ENCODE measurements around the gene MSRB1.
A peak's percentile ranks its signal among the peaks of the same experiment; 100 is the strongest.
"Not testable (repeated sequence)": the region's sequence is repeated elsewhere in the genome, so short reads cannot be mapped to it uniquely, and the experiment has no call there.

Gene MSRB1

GRCh38 chr16:1960665-1961630 lies 17.9 kb upstream of the MSRB1 start:
- DNase-seq = peak; percentile 91 to 95

- DNase-seq = peak; percentile 74 to 94
Measured at GRCh38 chr16:1959269-1960039, 16.5 kb upstream of the MSRB1 start, which contains the start of gene NDUFB10. TSS of gene NDUFB10 (plus strand) at chr16:1959538. CDS start at chr16:1959625, 87 bp downstream.

- no peak for DNase-seq
Measured at GRCh38 chr16:1958715-1959268, 15.8 kb upstream of the MSRB1 start.

- not testable (repeated sequence) for DNase-seq
Measured at GRCh38 chr16:1958143-1958491, 15.1 kb upstream of the MSRB1 start.

- not testable (repeated sequence) for DNase-seq
Measured at GRCh38 chr16:1957434-1958142, 14.6 kb upstream of the MSRB1 start.

- DNase-seq = no peak
Measured at GRCh38 chr16:1953734-1954133, 10.7 kb upstream of the MSRB1 start.

GRCh38 chr16:1950559-1950958 lies 7.6 kb upstream of the MSRB1 start:
- no peak for DNase-seq

GRCh38 chr16:1950047-1950446 lies 7.0 kb upstream of the MSRB1 start:
- DNase-seq = no peak

- no peak for DNase-seq
Measured at GRCh38 chr16:1949507-1949906, 6.5 kb upstream of the MSRB1 start.

- DNase-seq = no peak
Measured at GRCh38 chr16:1947369-1947670, 4.3 kb upstream of the MSRB1 start.

GRCh38 chr16:1946495-1947368 lies 3.7 kb upstream of the MSRB1 start:
- no peak for DNase-seq

GRCh38 chr16:1945559-1946391 lies 2.8 kb upstream of the MSRB1 start:
- no peak for DNase-seq

- no peak for DNase-seq
Measured at GRCh38 chr16:1944612-1945199, 1.7 kb upstream of the MSRB1 start.

- DNase-seq = no peak
Measured at GRCh38 chr16:1942047-1942809, 771 bp downstream of the MSRB1 start.

- DNase-seq = no peak
Measured at GRCh38 chr16:1941162-1942046, 1.6 kb downstream of the MSRB1 start.

GRCh38 chr16:1940273-1941161 lies 2.5 kb downstream of the MSRB1 start:
- DNase-seq = no peak

GRCh38 chr16:1939833-1940232 lies 3.2 kb downstream of the MSRB1 start:
- not testable (repeated sequence) for DNase-seq

GRCh38 chr16:1938910-1939309 lies 4.1 kb downstream of the MSRB1 start:
- DNase-seq = no peak

All from NCI-H524 (cell line).